ENCODE measurements around the gene TMA7. TPM values are rescaled to one million over a fixed set of nuclear protein-coding genes. Genes with fewer than 3 reads are reported as not detected.

Gene TMA7
- total RNA-seq, 4 donors from 2014 or later: 115 to 279 (median 192) TPM

DNA sequence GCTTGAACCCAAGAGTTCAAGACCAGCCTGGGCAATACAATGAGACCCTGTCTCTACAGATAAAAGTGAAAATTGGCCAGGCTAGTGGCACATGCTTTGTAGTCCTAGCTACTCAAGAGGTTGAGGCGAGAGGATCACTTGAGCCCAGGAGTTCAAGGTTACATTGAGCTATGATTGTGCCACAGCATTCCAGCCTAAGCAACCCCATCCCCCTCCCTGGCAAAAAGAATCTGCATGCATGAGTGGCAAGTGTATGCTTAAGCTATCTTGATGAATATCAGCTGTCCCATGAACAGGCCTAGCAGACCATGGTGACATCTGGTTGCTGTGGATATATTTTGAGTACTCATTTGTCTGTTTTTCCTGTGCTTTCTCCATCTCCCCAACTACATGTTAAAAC, 11.2 kb downstream of the TMA7 start:
- no peak overlapping the region for H3K27ac ChIP-seq
- in situ Hi-C loops (cut with MboI; ENCODE audit: low pct_ligation_motif_present in 1 of 4, low pct_unique_long_range_greater_than_20kb in 1 of 4, low sequenced_read_pairs in 3 of 4) (loop anchor here in 1 of 4 donors (10.0 kb wide), 1 partner anchor 94 kb away; no protein-coding TSS in a partner anchor), intact Hi-C loops (cut with DNase I; ENCODE audit: low total_unique reads) (no loop called here)
- no peak overlapping the region for H3K4me3 ChIP-seq
- no peaks in the 10 kb centered on the region for H3K27me3 ChIP-seq
- TF ChIP-seq, protein P1, sequence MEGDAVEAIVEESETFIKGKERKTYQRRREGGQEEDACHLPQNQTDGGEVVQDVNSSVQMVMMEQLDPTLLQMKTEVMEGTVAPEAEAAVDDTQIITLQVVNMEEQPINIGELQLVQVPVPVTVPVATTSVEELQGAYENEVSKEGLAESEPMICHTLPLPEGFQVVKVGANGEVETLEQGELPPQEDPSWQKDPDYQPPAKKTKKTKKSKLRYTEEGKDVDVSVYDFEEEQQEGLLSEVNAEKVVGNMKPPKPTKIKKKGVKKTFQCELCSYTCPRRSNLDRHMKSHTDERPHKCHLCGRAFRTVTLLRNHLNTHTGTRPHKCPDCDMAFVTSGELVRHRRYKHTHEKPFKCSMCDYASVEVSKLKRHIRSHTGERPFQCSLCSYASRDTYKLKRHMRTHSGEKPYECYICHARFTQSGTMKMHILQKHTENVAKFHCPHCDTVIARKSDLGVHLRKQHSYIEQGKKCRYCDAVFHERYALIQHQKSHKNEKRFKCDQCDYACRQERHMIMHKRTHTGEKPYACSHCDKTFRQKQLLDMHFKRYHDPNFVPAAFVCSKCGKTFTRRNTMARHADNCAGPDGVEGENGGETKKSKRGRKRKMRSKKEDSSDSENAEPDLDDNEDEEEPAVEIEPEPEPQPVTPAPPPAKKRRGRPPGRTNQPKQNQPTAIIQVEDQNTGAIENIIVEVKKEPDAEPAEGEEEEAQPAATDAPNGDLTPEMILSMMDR (IDR thresholded peaks at IDR 0.05): no peak
- TF ChIP-seq EP300 (IDR thresholded peaks at IDR 0.05; ENCODE audit: low read depth) (no peak), POLR2AphosphoS5 (IDR thresholded peaks at IDR 0.05) (no peak), POLR2A (IDR thresholded peaks at IDR 0.05) (no peak)
- H3K9me3 ChIP-seq: no peaks in the 10 kb centered on the region
- peaks cover 7 to 10% (median 8%) of the 10 kb centered on the region in 4 donors for H3K4me1 ChIP-seq
- DNase-seq: no peak
- H3K36me3 ChIP-seq: peaks cover 0 to 22% (median 0%) of the 10 kb centered on the region in 4 donors
- 86 to 89% methylated on average over 1 of the region's 1 CpG for WGBS, 2 donors (ENCODE audit: low coverage in 1 of 2)

DNA sequence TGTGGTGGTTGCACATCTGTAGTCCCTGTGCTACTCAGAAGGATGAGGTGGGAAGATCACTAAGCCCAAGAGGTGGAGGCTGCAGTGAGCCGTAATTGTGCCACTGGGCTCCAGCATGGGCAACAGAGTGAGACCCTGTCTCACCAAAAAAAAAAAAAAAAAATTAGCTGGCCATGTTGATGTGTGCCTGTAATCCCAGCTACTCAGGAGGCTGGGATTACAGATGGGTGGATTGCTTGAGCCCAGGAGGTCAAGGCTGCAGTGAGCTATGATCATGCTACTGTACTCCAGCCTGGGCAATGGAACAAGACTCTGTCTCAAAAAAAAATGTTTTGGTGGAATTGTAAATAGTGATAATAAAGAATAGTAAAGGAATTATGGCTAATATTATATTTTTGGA, 16.4 kb downstream of the TMA7 start:
- TF ChIP-seq, protein P1 (IDR thresholded peaks at IDR 0.05): no peak
- TF ChIP-seq POLR2A (IDR thresholded peaks at IDR 0.05) (no peak), EP300 (IDR thresholded peaks at IDR 0.05; ENCODE audit: low read depth) (no peak), POLR2AphosphoS5 (IDR thresholded peaks at IDR 0.05) (no peak)
- no peak overlapping the region for H3K27ac ChIP-seq
- intact Hi-C loops (cut with DNase I; ENCODE audit: low total_unique reads) (no loop called here), in situ Hi-C loops (cut with MboI; ENCODE audit: low pct_ligation_motif_present in 1 of 4, low pct_unique_long_range_greater_than_20kb in 1 of 4, low sequenced_read_pairs in 3 of 4) (loop anchor here in 1 of 4 donors (10.0 kb wide), 1 partner anchor 88 kb away; no protein-coding TSS in a partner anchor)
- no peak overlapping the region for H3K4me3 ChIP-seq
- H3K36me3 ChIP-seq: peaks cover 0 to 42% (median 5%) of the 10 kb centered on the region in 4 donors
- no peaks in the 10 kb centered on the region for H3K27me3 ChIP-seq
- no peaks in the 10 kb centered on the region for H3K9me3 ChIP-seq
- WGBS, 2 donors (ENCODE audit: low coverage in 1 of 2): 94% methylated on average over 1 of the region's 1 CpG; no CpG with 5 or more reads in 1 of the 2 donors
- no peaks in the 10 kb centered on the region for H3K4me1 ChIP-seq
- DNase-seq: no peak

DNA sequence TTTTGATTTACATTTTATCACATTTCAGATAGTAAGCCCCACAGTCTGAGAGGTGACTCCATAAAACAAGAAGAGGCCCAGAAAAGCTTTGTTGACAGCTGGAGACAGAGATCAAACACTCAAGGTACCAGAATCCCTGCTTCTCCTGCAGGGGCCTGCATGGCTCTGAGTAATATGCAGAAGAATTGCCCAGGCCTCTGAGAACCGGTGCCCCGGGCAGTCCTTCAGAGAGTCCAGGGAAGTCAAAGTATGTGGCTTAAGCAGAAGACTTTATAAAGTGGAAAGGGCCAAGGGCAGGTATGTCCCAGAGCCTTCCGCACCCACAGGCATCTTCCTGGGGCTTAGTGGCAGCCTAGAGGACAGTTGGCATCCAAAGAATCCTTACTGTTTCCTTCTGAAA, 19.3 kb downstream of the TMA7 start:
- no peak overlapping the region for H3K27ac ChIP-seq
- WGBS, 2 donors (ENCODE audit: low coverage in 1 of 2): 90% methylated on average over 3 of the region's 3 CpGs; no CpG with 5 or more reads in 1 of the 2 donors
- in situ Hi-C loops (cut with MboI; ENCODE audit: low pct_ligation_motif_present in 1 of 4, low pct_unique_long_range_greater_than_20kb in 1 of 4, low sequenced_read_pairs in 3 of 4): loop anchor here in 1 of 4 donors (10.0 kb wide), 1 partner anchor 85 kb away; no protein-coding TSS in a partner anchor

DNA sequence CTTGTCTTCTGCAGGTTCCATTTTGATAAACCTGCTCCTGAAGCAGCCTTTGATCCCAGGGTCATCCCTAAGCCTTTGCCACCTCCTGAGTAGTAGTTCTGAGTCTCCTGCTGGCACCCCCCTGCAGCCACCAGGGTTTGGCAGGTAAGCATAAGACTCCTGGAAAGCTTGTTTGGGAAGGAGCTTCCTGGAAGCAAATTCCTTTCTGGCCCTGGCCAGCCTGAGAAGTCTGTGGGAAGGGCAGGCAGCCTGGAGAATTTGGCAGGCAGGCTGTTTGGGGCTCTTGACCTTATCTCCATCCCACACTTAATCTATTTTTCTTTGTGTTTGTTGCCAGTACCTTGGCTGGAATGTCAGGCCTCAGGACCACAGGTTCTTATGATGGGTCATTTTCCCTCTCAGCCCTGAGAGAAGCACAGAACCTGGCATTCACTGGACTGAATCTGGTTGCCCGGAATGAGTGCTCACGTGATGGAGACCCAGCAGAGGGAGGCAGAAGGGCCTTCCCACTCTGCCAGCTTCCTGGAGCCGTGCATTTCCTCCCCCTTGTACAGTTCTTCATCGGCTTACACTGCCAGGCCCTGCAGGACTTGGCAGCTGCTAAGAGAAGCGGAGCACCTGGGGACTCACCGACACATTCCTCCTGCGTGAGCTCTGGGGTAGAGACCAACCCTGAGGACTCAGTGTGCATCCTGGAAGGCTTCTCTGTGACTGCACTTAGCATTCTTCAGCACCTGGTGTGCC, 19.9 kb downstream of the TMA7 start:
- intact Hi-C loops (cut with DNase I; ENCODE audit: low total_unique reads): no loop called here
- H3K27ac ChIP-seq: no peak overlapping the region
- no peak for TF ChIP-seq EP300 (IDR thresholded peaks at IDR 0.05; ENCODE audit: low read depth)
- TF ChIP-seq POLR2AphosphoS5 (IDR thresholded peaks at IDR 0.05): no peak
- TF ChIP-seq, protein P1 (IDR thresholded peaks at IDR 0.05): no peak
- no peak for TF ChIP-seq POLR2A (IDR thresholded peaks at IDR 0.05)
- in situ Hi-C loops (cut with MboI; ENCODE audit: low pct_ligation_motif_present in 1 of 4, low pct_unique_long_range_greater_than_20kb in 1 of 4, low sequenced_read_pairs in 3 of 4): loop anchor here in 2 of 4 donors (10.0 kb wide), 1 partner anchor 85 kb away; no protein-coding TSS in a partner anchor
- H3K36me3 ChIP-seq: peaks cover 0 to 21% (median 5%) of the 10 kb centered on the region in 4 donors
- H3K27me3 ChIP-seq: no peaks in the 10 kb centered on the region
- H3K9me3 ChIP-seq: no peaks in the 10 kb centered on the region
- H3K4me3 ChIP-seq: no peak overlapping the region
- peaks cover under 1 to 4% (median 2%) of the 10 kb centered on the region in 4 donors for H3K4me1 ChIP-seq
- DNase-seq: no peak
- WGBS, 2 donors (ENCODE audit: low coverage in 1 of 2): 86 to 100% methylated on average over 1 to 7 of the region's 7 CpGs

More for the DNA sequence above, 19.3 kb downstream of the TMA7 start:
- Histone ChIP-seq H3K4me1 (no peaks in the 10 kb centered on the region), H3K36me3 (peaks cover 0 to 25% (median 5%) of the 10 kb centered on the region in 4 donors), H3K4me3 (no peak overlapping the region), H3K9me3 (no peaks in the 10 kb centered on the region), H3K27me3 (no peaks in the 10 kb centered on the region)
- intact Hi-C loops (cut with DNase I; ENCODE audit: low total_unique reads): no loop called here
- DNase-seq: no peak
- TF ChIP-seq POLR2AphosphoS5 (IDR thresholded peaks at IDR 0.05) (no peak), POLR2A (IDR thresholded peaks at IDR 0.05) (no peak)
